Globus pallidus (tissue), 1 donor: ENCODE measurements around the gene OR5K4.
A peak's percentile ranks its signal among the peaks of the same experiment; 100 is the strongest.

Experiments
- DNase-seq: peaks from one replicate; pipeline ENCODE4 v3.0.0-alpha.2; 2015; ENCODE audit warnings: low spot score

The OR5K4 gene

DNA sequence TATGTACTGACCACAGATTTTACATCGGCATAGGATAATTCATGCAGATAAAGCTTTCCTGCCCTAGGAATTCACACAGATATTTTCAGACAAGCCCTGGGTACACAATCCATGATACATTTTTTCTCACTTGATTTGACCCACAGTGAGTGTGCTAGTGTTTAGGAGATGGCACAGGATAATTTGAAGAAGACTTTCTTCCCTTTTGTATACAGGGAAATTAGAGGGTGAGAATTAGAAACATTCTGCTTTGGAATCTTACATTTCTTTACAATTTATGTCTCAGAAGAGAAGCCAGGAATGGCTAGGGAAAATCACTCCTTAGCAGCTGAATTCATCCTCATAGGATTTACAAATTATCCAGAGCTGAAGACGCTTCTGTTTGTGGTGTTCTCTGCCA is at the start of gene OR5K4:
Gene OR5K4 (plus strand): TSS at position 301 of the 400 bp plus-strand sequence. CDS start 0 bp downstream, at position 301.
- DNase-seq: no peak

GRCh38 chr3:98322101-98322500 is 31.6 kb upstream of the OR5K4 start:
- DNase-seq: no peak

DNA sequence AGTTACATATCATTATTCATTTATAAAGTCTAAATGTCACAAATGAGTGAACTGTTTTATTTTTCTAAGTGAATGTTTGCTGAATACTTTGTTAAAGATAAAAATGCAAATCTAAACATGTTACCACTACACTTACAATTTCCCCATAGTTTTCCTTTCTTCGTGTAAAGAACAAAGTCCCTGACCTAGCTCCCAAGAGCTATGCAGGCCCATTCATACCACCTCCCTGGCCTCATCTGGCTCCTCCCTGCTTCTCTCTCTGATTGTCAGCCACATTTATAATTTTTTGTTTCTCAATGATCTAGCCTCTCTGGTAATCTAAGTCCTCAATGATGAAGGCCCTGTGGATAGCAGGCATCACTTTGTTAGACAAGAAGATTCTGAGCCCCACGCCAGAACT is 31.0 kb upstream of the OR5K4 start:
- DNase-seq: no peak

GRCh38 chr3:98323425-98323824 is 30.2 kb upstream of the OR5K4 start:
- DNase-seq: no peak

DNA sequence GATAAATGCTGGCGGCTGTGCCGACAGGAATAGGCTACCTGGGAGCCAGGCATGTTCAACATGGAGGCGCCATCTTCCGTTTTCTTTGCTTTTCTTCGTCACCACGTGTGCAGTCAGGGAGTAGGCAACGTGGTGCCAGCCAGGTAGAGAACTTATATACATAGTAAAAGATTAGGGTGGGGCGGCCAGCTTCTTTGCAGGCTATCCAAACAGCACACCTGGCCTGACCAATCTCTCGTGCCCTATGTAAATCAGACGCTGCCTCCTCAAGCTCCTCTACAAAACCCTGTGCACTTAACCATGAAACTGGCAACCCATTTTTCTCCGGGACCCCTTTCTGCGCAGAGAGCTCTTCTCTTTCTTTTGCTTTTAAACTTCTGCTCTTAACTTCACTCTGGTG is 28.6 kb upstream of the OR5K4 start:
- DNase-seq: no peak

DNA sequence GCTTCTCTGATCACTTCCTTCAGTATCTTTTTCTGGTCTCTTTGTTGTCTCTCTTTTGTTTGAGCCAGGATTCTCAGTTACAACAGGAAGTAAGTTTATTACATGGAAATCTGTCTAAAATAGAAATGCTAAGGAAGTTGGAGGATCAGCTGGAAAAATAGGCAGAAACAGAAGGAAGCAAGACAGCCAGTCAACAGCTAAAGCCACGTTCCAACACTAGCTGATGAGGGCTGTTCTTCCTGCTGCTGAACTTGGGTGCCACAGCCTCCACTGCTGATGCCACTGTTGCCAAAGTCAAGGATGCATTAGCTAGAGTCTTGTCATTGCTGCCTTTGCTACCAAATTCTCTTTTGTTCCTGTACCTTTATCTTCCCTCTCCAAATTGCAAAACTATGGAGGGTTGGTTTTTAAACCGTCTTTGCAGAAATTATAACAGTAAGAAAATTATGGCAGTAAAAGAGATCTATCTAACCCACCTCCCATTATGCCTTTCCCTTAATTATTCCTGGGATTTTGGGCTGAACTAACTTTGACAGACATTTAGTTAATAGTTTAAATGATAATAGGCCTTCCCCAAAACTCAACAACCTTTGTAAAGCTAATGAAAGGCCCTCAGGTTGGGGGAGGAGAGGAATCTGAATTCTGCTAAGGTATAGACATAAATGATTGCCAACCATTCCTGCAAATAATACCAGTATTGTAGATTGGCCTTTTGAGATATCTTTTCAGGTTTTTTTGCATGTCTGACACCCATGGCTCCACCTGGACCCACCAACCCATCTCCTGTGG is 27.4 kb upstream of the OR5K4 start:
- DNase-seq: no peak

DNA sequence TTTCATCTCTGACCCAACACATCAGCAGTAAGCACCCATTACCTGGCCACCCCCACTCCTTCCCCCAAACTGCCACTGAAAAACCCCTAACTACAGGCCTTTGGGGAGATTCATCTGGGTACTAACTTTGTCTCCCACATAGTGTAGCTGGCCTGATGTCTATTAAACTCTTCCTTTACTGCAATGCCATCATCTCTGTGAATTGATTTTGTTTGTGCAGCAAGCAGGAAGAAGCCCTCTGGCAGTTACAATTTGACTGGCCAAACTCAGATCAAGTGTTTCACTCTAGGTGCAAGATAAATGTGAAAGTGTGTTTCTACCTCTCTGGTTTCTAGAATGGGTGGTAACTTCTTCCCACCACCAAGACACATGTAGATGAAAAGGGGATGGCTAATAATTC is 26.7 kb upstream of the OR5K4 start:
- no peak for DNase-seq

DNA sequence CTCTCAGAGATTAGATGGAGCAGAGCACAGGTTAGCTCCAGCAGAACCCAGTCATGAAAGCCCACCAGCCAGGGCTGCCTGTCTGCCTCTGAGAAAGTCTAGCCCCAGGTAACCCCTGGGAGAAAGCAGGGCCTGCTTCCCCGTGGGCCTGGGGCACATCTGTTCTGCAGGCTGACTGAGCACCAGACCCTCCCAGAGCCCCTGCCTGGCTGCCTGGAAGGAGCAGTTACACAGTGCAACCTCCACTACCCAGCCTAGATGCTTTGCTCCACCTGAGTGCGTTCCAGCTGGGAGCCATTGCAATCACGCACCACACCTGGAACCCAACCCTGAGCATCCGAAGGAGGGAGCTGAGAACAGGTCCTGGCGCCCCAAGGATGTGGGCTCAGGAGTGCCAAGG is 24.7 kb upstream of the OR5K4 start:
- no peak for DNase-seq

- peak; percentile 68 for DNase-seq
Measured at GRCh38 chr3:98329392-98330124, 24.1 kb upstream of the OR5K4 start.

- no peak for DNase-seq
Measured at GRCh38 chr3:98331329-98331728, 22.3 kb upstream of the OR5K4 start.

- no peak for DNase-seq
Measured at GRCh38 chr3:98333989-98334606, 19.6 kb upstream of the OR5K4 start.

- DNase-seq: no peak
Measured at GRCh38 chr3:98339031-98339430, 14.6 kb upstream of the OR5K4 start.

DNA sequence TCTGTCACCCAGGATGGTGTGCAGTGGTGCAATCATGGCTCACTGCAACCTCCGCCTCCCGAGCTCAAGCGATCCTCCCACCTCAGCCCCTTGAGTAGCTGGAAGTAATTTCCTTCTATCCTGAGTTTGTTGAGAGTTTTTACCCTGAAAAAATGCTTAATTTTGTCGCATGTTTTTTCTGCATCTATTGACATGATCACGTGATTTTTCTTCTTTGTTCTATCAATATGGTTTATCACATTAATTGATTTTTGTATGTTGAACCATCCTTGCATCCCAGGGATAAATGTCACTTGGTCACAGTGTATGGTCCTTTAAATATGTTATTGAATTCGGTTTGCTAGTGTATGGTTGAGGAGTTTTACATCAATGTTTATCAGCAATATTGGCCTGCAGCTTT is 11.9 kb upstream of the OR5K4 start:
- DNase-seq: no peak

DNA sequence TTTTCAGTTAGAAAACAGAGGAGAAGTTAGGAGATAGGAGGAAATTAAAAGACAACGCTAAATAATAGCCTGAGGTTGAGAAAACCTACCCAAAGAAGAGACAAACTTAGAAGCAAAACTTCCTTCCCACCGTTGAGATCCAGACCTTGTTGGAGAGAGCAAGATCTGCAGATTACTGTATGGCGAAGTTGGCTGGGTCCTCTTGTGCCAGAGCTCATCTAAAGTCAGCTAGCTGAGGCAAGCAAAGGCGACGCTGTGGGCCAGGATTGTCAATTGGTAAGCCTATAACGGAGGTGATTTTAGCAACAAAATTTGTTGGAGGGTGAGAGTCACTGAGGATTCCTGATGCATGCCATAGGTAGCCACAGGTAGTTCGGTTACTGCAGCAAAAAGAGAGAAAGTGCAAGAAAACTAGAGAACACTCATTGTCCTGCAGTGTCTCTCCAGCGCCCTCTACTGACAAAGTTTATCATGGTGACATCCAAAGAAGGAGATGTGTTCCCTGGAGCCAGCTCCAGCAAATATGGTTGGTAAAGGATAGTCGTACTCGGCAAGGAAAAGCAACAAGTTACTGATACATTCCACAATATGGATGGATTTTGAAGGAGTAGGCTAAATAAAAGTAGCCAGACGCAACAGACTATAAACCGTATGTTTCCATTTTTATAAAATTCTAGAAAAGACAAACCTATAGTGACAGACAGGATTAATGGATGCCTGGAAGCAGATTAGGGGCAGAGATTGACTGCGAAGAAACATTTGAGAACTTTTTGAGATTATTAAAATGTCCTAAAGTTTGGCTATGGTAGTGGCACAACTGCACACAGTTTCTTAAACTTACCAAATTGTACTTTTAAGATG is 9.8 kb upstream of the OR5K4 start:
- DNase-seq: peak; percentile 64

GRCh38 chr3:98350082-98350481 is 3.6 kb upstream of the OR5K4 start:
- DNase-seq: no peak

DNA sequence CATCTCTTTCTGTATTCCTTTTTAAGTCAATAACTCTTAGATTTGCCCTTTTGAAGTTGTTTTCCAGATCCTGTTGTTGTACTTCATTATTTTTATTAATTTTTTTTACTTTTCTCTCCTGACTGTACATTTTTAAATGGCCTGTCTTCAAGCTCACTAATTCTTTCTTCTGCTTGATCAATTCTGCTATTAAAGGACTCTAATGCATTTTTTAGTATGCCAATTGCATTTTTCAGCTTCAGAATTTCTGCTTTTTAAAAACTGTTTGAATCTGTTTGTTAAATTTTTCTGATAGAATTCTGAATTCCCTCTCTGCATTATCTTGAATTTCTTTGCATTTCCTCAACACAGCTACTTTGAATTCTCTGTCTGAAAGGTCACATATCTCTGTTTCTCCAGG is 5.6 kb downstream of the OR5K4 start:
- no peak for DNase-seq

DNA sequence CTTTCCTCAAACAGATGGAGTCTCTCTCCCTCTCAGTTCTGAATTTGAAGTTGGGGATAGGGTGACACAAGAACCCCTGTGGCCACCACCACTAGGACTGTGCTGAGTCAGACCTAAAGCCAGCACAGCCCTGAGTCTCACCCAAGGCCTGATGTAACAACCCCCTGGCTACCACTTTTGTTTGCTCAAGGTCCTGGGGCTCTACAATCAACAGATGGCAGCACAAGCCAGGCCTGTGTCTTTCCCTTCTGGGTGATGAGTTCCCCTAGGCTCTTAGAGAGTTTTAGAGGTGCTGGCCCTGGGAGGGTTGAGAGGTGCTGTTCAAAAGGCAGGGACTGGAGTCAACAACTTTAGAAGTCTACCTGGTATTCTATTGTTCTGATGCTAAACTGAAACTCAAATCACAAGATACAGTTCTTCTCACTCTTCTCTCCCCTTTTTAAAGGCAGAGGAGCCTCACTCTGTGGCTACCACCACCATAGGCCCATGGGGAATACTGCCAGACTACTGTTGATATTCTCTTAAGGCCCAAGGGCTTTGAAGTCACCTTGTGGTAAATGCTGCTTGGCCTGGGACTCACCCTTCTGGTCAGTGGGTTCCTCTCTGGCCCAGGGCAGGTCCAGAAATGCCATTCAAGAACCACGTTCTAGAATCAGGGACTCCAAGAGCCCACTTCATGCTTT is 6.5 kb downstream of the OR5K4 start:
- DNase-seq: no peak

DNA sequence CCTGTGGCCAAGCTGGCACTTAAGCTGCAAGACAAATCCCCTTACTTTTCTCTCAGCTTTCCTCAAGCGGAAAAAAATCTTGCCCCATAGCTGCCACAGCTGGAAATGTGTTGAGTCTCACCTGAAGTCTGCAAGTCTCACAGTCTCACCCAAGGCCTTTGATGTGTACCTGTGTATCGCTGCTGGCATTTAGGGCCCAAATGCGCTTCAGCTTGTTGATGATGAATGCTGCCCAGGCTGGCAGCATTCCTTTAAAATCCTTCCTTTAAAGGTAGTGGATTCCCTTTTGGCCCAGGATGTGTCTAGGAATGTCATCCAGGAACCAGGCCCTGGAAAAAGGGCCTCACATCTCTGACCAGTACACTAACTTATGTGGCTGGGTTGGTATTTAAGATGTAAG is 7.0 kb downstream of the OR5K4 start:
- no peak for DNase-seq

- no peak for DNase-seq
Measured at GRCh38 chr3:98361289-98361688, 7.6 kb downstream of the OR5K4 start.

DNA sequence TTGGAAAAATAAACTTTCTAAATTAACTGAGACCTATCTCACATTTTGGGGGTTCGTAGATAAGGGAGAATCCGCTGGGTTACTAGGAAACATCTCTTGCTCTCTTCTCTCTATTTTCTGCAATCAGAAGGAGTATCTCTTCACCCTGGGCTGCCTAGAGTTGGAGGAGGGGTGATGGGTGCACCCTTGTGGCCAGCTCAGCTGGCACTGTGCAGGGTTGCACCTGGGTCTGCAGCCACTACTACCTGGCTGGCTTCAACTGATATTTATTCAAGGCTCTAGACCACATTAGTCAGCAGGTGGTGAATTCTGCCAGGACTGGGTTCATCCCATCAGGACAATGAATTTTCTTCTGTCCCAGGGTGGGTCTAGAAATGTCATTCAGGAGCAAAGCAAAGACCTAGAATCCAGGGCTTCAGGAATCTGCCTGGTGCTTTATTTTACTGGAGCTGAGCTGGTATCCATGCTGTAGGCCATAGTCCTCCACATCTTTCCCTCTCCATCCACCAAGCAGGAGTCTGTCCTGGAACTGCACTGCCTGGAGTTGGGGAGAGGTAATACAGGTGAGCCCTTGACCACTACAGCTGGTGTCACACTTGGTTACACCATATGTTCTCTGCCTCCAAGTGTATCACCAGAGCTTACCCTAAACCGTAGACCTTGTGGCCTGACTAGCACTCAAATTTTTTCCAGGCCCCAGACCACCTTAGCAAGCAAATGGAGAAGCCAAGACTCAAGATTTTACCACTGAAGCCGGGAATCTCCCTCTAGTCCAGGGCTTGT is 14.0 kb downstream of the OR5K4 start:
- DNase-seq: no peak

DNA sequence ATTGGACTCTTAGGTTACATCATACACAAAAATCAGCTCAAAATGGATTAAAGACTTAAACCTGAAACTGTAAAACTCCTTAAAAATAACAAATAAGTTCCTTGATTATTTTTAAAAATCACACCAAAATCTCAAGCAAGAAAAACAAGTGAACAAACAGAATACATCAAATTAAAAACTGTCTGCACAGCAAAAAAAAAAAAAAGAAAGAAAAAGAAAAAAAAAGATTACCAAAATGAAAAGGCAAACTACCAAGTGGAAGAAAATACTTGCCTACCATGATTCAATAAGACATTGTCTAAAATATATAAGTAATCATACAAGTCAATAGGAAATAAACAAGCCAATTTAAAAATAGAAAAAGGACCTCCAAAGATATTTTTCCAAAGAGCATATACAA is 17.5 kb downstream of the OR5K4 start:
- no peak for DNase-seq
